Mesendoderm (in vitro differentiated cells): ENCODE measurements around the gene COMP.

Experiments used
- DNase-seq: peaks from one replicate; pipeline ENCODE4 v3.0.0; 2013
- H2AK5ac ChIP-seq: 2 replicates; pipeline ENCODE4 v1.6.1; 2013; ENCODE audit warnings: low read length, inconsistent platforms
- H2BK120ac ChIP-seq: 2 replicates; pipeline ENCODE4 v1.6.1; 2013; ENCODE audit warnings: low read depth, mild to moderate bottlenecking, low read length, moderate library complexity, mixed read lengths
- H2BK15ac ChIP-seq: replicated peaks from 2 replicates; pipeline ENCODE4 v1.6.1; 2013; ENCODE audit warnings: low read depth, mild to moderate bottlenecking, moderate library complexity
- H2BK5ac ChIP-seq: 2 replicates; pipeline ENCODE4 v1.6.1; 2013; ENCODE audit warnings: low read length, inconsistent platforms
- H3K18ac ChIP-seq: 2 replicates; pipeline ENCODE4 v1.6.1; 2013; ENCODE audit warnings: mild to moderate bottlenecking, low read length, mixed read lengths
- H3K23ac ChIP-seq: one replicate; pipeline ENCODE4 v1.6.1; 2013; ENCODE audit warnings: low read length
- H3K27ac ChIP-seq: 2 replicates; pipeline ENCODE4 v1.5.1; 2013; ENCODE audit warnings: low read depth, mild to moderate bottlenecking, inconsistent platforms, low read length, moderate library complexity
- H3K27me3 ChIP-seq: 2 replicates; pipeline ENCODE4 v1.6.1; 2013; ENCODE audit warnings: low read length, control low read depth, mild to moderate bottlenecking, inconsistent platforms; ENCODE audit not compliant: insufficient read depth, poor library complexity
- H3K36me3 ChIP-seq: 2 replicates; pipeline ENCODE4 v1.6.1; 2013; ENCODE audit warnings: low read length, inconsistent platforms; ENCODE audit not compliant: control insufficient read depth, insufficient read depth
- H3K4ac ChIP-seq: one replicate; pipeline ENCODE4 v1.6.1; 2013; ENCODE audit warnings: low read depth, mild to moderate bottlenecking, low read length, moderate library complexity
- H3K4me1 ChIP-seq: 2 replicates; pipeline ENCODE4 v1.6.1; 2013; ENCODE audit warnings: low read depth, low read length, inconsistent platforms; ENCODE audit not compliant: control insufficient read depth
- H3K4me2 ChIP-seq: 2 replicates; pipeline ENCODE4 v1.6.1; 2013; ENCODE audit warnings: low read length
- H3K4me3 ChIP-seq: 2 replicates; pipeline ENCODE4 v1.5.1; 2013; ENCODE audit warnings: mild to moderate bottlenecking, low read length
- H3K56ac ChIP-seq: one replicate; pipeline ENCODE4 v1.6.1; 2013; ENCODE audit warnings: low read length
- H3K79me1 ChIP-seq: 2 replicates; pipeline ENCODE4 v1.6.1; 2013; ENCODE audit warnings: low read length, inconsistent platforms
- H3K79me2 ChIP-seq: 2 replicates; pipeline ENCODE4 v1.6.1; 2013; ENCODE audit warnings: mild to moderate bottlenecking, low read length; ENCODE audit not compliant: control insufficient read depth, insufficient read depth
- H3K9ac ChIP-seq: 2 replicates; pipeline ENCODE4 v1.6.1; 2013; ENCODE audit warnings: low read length, inconsistent platforms
- H4K5ac ChIP-seq: one replicate; pipeline ENCODE4 v1.6.1; 2013; ENCODE audit warnings: low read length
- H4K8ac ChIP-seq: one replicate; pipeline ENCODE4 v1.6.1; 2013; ENCODE audit warnings: low read depth, mild to moderate bottlenecking, control low read depth, low read length, moderate library complexity
- WGBS: extraction: QIAGEN DNeasy Blood & Tissue Kit; methylation state at CpG from one replicate; pipeline ENCODE4 v1.1.7; 2013; ENCODE audit warnings: low lambda C conversion rate, missing lambda C conversion rate; ENCODE audit not compliant: insufficient coverage; ENCODE audit errors: extremely low coverage; 5-methylcytosine and 5-hydroxymethylcytosine counted together

The COMP gene

GRCh38 chr19:18775586-18776287 lies 15.4 kb downstream of the COMP start:
- no peaks in the 10 kb centered on the region for H3K79me1 ChIP-seq
- H3K4me2 ChIP-seq = no peak overlapping the region
- H3K9ac ChIP-seq = no peak overlapping the region
- no peak overlapping the region for H3K18ac ChIP-seq
- H3K23ac ChIP-seq = no peak overlapping the region
- no peak overlapping the region for H3K56ac ChIP-seq
- no peak overlapping the region for H2BK15ac ChIP-seq
- no peaks in the 10 kb centered on the region for H3K79me2 ChIP-seq
- H3K4me1 ChIP-seq = no peaks in the 10 kb centered on the region
- H3K27me3 ChIP-seq = no peaks in the 10 kb centered on the region
- no peak overlapping the region for H4K5ac ChIP-seq
- H2BK120ac ChIP-seq = no peak overlapping the region
- no CpG with 5 or more reads among the region's 33 CpGs for WGBS
- H2AK5ac ChIP-seq = no peak overlapping the region
- no peak overlapping the region for H3K4ac ChIP-seq
- no peaks in the 10 kb centered on the region for H3K36me3 ChIP-seq
- no peak overlapping the region for H4K8ac ChIP-seq
- DNase-seq = no peak
- no peak overlapping the region for H3K27ac ChIP-seq
- H3K4me3 ChIP-seq = no peak overlapping the region
- no peak overlapping the region for H2BK5ac ChIP-seq

DNA sequence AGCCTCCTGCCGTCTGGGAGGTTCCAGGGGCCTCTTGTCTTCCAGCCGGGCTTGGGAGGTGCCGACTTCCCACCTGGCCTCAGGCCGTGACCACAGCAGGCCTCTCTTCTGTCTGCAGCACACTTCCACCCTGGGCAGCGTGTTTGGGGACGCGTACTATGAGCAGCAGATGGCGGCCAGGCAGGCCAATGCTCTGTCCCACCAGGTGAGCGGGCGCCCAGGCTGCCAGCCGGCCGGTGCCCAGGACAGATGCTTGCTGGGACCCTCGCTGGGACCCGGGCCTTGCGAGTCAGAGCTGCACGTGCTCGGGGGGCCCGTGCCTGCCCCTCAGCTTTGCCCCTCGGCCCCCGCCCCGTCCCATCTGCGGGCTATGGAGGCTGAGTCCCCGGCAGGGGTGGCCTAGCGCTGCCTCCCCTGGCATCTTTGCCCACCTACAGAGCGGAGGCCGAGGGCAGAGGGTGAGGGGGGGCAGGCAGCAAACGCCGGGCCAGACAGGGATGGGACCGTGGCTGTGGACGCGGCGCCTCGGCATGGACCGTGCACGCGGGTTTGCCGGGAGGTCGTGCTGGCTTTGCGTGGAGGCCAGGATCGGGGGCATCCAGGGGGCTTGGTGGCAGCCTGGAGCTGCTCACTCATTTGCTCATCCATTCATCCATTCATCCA lies 16.2 kb downstream of the COMP start:
- Histone ChIP-seq H3K79me2 (no peaks in the 10 kb centered on the region), H3K9ac (no peak overlapping the region), H2BK5ac (no peak overlapping the region), H3K4me1 (no peaks in the 10 kb centered on the region), H2BK120ac (no peak overlapping the region), H2AK5ac (no peak overlapping the region), H3K4me2 (no peak overlapping the region), H3K18ac (no peak overlapping the region), H3K4ac (no peak overlapping the region), H3K36me3 (no peaks in the 10 kb centered on the region), H3K56ac (no peak overlapping the region), H3K4me3 (no peak overlapping the region), H3K27ac (no peak overlapping the region), H4K8ac (no peak overlapping the region), H3K27me3 (no peaks in the 10 kb centered on the region), H3K23ac (no peak overlapping the region), H2BK15ac (no peak overlapping the region), H3K79me1 (no peaks in the 10 kb centered on the region), H4K5ac (no peak overlapping the region)
- no CpG with 5 or more reads among the region's 40 CpGs for WGBS
- DNase-seq = no peak

DNA sequence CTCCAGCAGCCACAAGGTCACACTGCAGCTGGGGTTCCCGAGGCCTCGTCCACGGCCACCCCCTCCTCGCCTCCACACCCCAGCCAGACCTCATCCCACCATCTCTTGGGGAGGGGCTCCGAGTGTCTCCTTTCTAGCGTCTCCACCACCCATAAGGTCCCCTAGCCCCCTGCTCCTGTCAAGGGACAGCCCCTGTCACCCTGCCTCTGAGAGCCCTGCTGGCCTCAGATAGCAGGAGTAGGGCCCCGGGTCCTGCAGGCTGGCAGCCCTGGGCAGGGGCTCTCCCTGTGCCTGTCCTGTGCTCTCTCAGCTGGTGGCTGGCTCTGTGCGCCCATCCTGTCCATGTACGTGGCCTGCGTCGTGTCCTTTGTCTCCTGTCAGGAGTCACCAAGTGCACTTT lies 17.0 kb downstream of the COMP start:
- Histone ChIP-seq H2BK5ac (no peak overlapping the region), H3K18ac (no peak overlapping the region), H2BK15ac (no peak overlapping the region), H3K4me3 (no peak overlapping the region), H3K56ac (no peak overlapping the region), H3K27ac (no peak overlapping the region), H3K79me2 (no peaks in the 10 kb centered on the region), H2BK120ac (no peak overlapping the region), H4K8ac (no peak overlapping the region), H3K4me1 (no peaks in the 10 kb centered on the region), H3K36me3 (no peaks in the 10 kb centered on the region), H3K4ac (no peak overlapping the region), H3K9ac (no peak overlapping the region), H3K23ac (no peak overlapping the region), H2AK5ac (no peak overlapping the region), H3K27me3 (no peaks in the 10 kb centered on the region), H3K4me2 (no peak overlapping the region), H3K79me1 (no peaks in the 10 kb centered on the region), H4K5ac (no peak overlapping the region)
- no peak for DNase-seq
- no CpG with 5 or more reads among the region's 11 CpGs for WGBS

- WGBS = no CpG with 5 or more reads among the region's 9 CpGs
- H3K4me2 ChIP-seq = no peak overlapping the region
- H3K18ac ChIP-seq = no peak overlapping the region
- no peak for DNase-seq
- no peak overlapping the region for H3K9ac ChIP-seq
- no peaks in the 10 kb centered on the region for H3K36me3 ChIP-seq
- H4K8ac ChIP-seq = no peak overlapping the region
- H2BK120ac ChIP-seq = no peak overlapping the region
- no peak overlapping the region for H2BK5ac ChIP-seq
- H4K5ac ChIP-seq = no peak overlapping the region
- H3K27ac ChIP-seq = no peak overlapping the region
- H3K23ac ChIP-seq = no peak overlapping the region
- no peaks in the 10 kb centered on the region for H3K79me2 ChIP-seq
- H3K79me1 ChIP-seq = no peaks in the 10 kb centered on the region
- H2BK15ac ChIP-seq = no peak overlapping the region
- H3K4me3 ChIP-seq = no peak overlapping the region
- no peaks in the 10 kb centered on the region for H3K4me1 ChIP-seq
- no peak overlapping the region for H3K4ac ChIP-seq
- no peaks in the 10 kb centered on the region for H3K27me3 ChIP-seq
- H2AK5ac ChIP-seq = no peak overlapping the region
- H3K56ac ChIP-seq = no peak overlapping the region
Measured at GRCh38 chr19:18773682-18774081, 17.4 kb downstream of the COMP start.

DNA sequence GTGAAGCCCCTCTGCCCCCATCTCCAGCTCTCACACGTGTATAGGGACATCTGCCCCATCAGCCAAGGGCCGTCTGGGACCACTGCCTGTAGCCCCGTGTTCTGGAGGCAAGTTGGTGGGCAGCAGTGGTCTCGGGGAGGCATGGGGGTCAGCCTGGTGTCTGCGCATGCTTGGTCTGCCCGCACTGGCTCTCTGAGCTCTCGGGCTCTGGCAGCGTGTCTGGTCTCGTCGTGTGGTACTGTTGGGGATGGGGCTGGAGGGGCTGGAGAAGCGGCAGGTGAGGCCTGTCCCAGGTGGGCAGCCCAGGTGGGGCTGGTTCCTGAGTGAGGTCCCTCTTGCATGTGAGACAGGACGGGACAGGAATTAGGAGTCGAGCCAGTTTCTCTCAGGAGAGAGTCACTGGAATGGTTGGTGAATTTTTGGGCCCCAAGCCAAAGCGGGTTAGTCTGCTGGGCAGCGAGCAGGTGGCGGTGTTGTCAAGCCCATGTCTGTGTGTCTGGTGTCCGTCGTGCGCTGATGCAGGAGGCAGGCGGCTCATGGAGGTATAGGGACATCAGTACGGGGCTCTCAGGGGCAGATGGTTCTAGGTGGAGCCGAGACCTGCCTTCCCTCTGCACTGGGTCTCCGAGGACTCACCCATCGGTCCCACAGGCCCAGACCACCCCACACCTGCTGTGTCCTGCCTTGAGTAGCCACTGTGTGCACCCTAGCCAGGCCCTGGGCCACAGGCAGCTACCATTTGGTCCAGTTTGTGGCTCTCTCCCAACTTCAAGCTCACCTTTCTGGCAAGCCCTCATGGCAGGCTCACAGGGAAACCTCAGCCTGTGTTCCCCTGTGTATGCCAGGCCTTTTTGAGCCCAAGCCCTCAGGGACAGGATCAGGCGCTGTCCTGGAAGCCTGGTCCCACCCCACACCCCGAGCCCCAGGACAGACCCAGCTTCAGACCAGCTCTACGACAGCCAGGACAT lies 18.2 kb downstream of the COMP start:
- H2BK5ac ChIP-seq = no peak overlapping the region
- H3K18ac ChIP-seq = no peak overlapping the region
- H3K9ac ChIP-seq = no peak overlapping the region
- no peaks in the 10 kb centered on the region for H3K36me3 ChIP-seq
- no peak for DNase-seq
- no peak overlapping the region for H2BK120ac ChIP-seq
- no peaks in the 10 kb centered on the region for H3K4me1 ChIP-seq
- H3K79me1 ChIP-seq = no peaks in the 10 kb centered on the region
- H3K79me2 ChIP-seq = no peaks in the 10 kb centered on the region
- no peak overlapping the region for H4K5ac ChIP-seq
- H3K4me2 ChIP-seq = no peak overlapping the region
- no peak overlapping the region for H3K27ac ChIP-seq
- H3K56ac ChIP-seq = peak overlapping the region; percentile 15
- H3K4me3 ChIP-seq = no peak overlapping the region
- no CpG with 5 or more reads among the region's 27 CpGs for WGBS
- no peak overlapping the region for H3K23ac ChIP-seq
- H3K4ac ChIP-seq = no peak overlapping the region
- no peaks in the 10 kb centered on the region for H3K27me3 ChIP-seq
- H2AK5ac ChIP-seq = no peak overlapping the region
- H4K8ac ChIP-seq = no peak overlapping the region
- H2BK15ac ChIP-seq = no peak overlapping the region
